Subcutaneous preadipocyte (primary cell): ENCODE data around the gene ADCY1. TPM values are rescaled to one million over a fixed set of nuclear protein-coding genes. Genes with fewer than 3 reads are reported as not detected.

Source experiments
- small RNA-seq: library from RNA; depleted of rRNA; stranded (forward); fragments of <200 nt; gene quantifications from one replicate; pipeline ENCODE3, GENCODE V24; 2012
- total RNA-seq: library from RNA; depleted of rRNA; stranded (reverse); fragments of >200 nt; gene quantifications from 2 replicates; pipeline ENCODE4 v1.2.3, GENCODE V29; 2012

ADCY1 gene
- total RNA-seq = 1.1 and 2.7 TPM in 2 replicates

GRCh38 chr7:45573661-45574415 lies at the start of gene ADCY1:
Gene ADCY1, plus strand, starts transcription at chr7:45574368. Its CDS starts 176 bp downstream, at chr7:45574544.

Small RNAs within 50 kb of the gene (small RNA-seq; reads per million reads assigned to genes)
- gene AC073325.2 = not detected
